ENCODE data around the gene STON2. TPM values are rescaled to one million over a fixed set of nuclear protein-coding genes. Genes with fewer than 3 reads are reported as not detected.

Gene STON2
- total RNA-seq, 1 experiment from 2014 or later: 0.36 TPM

- Histone ChIP-seq H3K36me3 (ENCODE audit: control insufficient read depth, insufficient read depth, low read length) (no peaks in the 10 kb centered on the region), H3K9me3 (ENCODE audit: control insufficient read depth, insufficient read depth, low read depth, low read length) (no peaks in the 10 kb centered on the region), H3K4me1 (ENCODE audit: control insufficient read depth, insufficient read depth, low read length) (no peaks in the 10 kb centered on the region), H3K27me3 (ENCODE audit: control insufficient read depth, insufficient read depth, low read length) (no peaks in the 10 kb centered on the region), H3K4me3 (ENCODE audit: low read depth in 2 of 2, low read length in 2 of 2) (no peak overlapping the region), H3K27ac (ENCODE audit: low read length) (no peak overlapping the region)
- DNase-seq (ENCODE audit: low read depth, low spot score): no peak
- no peak for TF ChIP-seq TCF7L2 (IDR thresholded peaks at IDR 0.05; ENCODE audit: low read depth, low read length)
- no peak for TF ChIP-seq POLR2AphosphoS5 (IDR thresholded peaks at IDR 0.05; ENCODE audit: low read depth, low read length)
- no peak for TF ChIP-seq CTCF (IDR thresholded peaks at IDR 0.05)
- no peak for TF ChIP-seq REST (IDR thresholded peaks at IDR 0.05; ENCODE audit: insufficient read depth in 1 of 2, low read depth in 2 of 2, low read length in 1 of 2)
- TF ChIP-seq SIN3A (IDR thresholded peaks at IDR 0.05; ENCODE audit: borderline replicate concordance, insufficient read depth, low read depth, low read length): no peak
- in situ Hi-C loops (cut with HindIII; ENCODE audit: low pct_unique_long_range_greater_than_20kb, low sequenced_read_pairs) (no loop called here), intact Hi-C loops (cut with micrococcal nuclease; ENCODE audit: unreplicated experiment) (no loop called here)
- BruUV-seq (replicated peaks): no TSS peak
- POLR2A ChIA-PET: no interaction called here
- no peak for ATAC-seq
- CTCF ChIA-PET: no interaction called here
Observed at GRCh38 chr14:81400852-81401251, 728 bp upstream of the STON2 start.

- intact Hi-C loops (cut with micrococcal nuclease; ENCODE audit: unreplicated experiment): no loop called here
- DNase-seq (ENCODE audit: low read depth, low spot score): no peak
- in situ Hi-C loops (cut with HindIII; ENCODE audit: low pct_unique_long_range_greater_than_20kb, low sequenced_read_pairs): no loop called here
- no peak for ATAC-seq
- Histone ChIP-seq H3K36me3 (ENCODE audit: control insufficient read depth, insufficient read depth, low read length) (no peaks in the 10 kb centered on the region), H3K4me3 (ENCODE audit: low read depth in 2 of 2, low read length in 2 of 2) (no peak overlapping the region), H3K4me1 (ENCODE audit: control insufficient read depth, insufficient read depth, low read length) (no peaks in the 10 kb centered on the region), H3K27ac (ENCODE audit: low read length) (no peak overlapping the region), H3K9me3 (ENCODE audit: control insufficient read depth, insufficient read depth, low read depth, low read length) (no peaks in the 10 kb centered on the region), H3K27me3 (ENCODE audit: control insufficient read depth, insufficient read depth, low read length) (no peaks in the 10 kb centered on the region)
- ChIA-PET CTCF (no interaction called here), POLR2A (no interaction called here)
- no TSS peak for BruUV-seq (replicated peaks)
- no peak for TF ChIP-seq SIN3A (IDR thresholded peaks at IDR 0.05; ENCODE audit: borderline replicate concordance, insufficient read depth, low read depth, low read length)
- no peak for TF ChIP-seq REST (IDR thresholded peaks at IDR 0.05; ENCODE audit: insufficient read depth in 1 of 2, low read depth in 2 of 2, low read length in 1 of 2)
- no peak for TF ChIP-seq CTCF (IDR thresholded peaks at IDR 0.05)
- no peak for TF ChIP-seq TCF7L2 (IDR thresholded peaks at IDR 0.05; ENCODE audit: low read depth, low read length)
- TF ChIP-seq POLR2AphosphoS5 (IDR thresholded peaks at IDR 0.05; ENCODE audit: low read depth, low read length): no peak
Observed at GRCh38 chr14:81398196-81398891, 1.8 kb downstream of the STON2 start.
